IPS-15b (cell line): ENCODE data around the gene HBD.
"Not testable (repeated sequence)": the region's sequence is repeated elsewhere in the genome, so short reads cannot be mapped to it uniquely, and the experiment has no call there.

ENCODE experiments used
- H3K27me3 ChIP-seq: one replicate; pipeline ENCODE4 v1.6.1; 2013; ENCODE audit warnings: low read length; ENCODE audit not compliant: control insufficient read depth, insufficient read depth
- H3K36me3 ChIP-seq: one replicate; pipeline ENCODE4 v1.6.1; 2013; ENCODE audit warnings: low read length; ENCODE audit not compliant: control insufficient read depth, insufficient read depth
- H3K4me1 ChIP-seq: one replicate; pipeline ENCODE4 v1.6.1; 2013; ENCODE audit warnings: mild to moderate bottlenecking, low read length; ENCODE audit not compliant: control insufficient read depth, insufficient read depth
- H3K4me3 ChIP-seq: one replicate; pipeline ENCODE4 v1.5.1; 2013; ENCODE audit warnings: low read depth, low read length
- H3K9ac ChIP-seq: one replicate; pipeline ENCODE4 v1.6.1; 2013; ENCODE audit warnings: low read depth, mild to moderate bottlenecking, low read length
- H3K9me3 ChIP-seq: one replicate; pipeline ENCODE4 v1.6.1; 2013; ENCODE audit warnings: mild to moderate bottlenecking, low read length; ENCODE audit not compliant: control insufficient read depth, insufficient read depth

Gene HBD

DNA sequence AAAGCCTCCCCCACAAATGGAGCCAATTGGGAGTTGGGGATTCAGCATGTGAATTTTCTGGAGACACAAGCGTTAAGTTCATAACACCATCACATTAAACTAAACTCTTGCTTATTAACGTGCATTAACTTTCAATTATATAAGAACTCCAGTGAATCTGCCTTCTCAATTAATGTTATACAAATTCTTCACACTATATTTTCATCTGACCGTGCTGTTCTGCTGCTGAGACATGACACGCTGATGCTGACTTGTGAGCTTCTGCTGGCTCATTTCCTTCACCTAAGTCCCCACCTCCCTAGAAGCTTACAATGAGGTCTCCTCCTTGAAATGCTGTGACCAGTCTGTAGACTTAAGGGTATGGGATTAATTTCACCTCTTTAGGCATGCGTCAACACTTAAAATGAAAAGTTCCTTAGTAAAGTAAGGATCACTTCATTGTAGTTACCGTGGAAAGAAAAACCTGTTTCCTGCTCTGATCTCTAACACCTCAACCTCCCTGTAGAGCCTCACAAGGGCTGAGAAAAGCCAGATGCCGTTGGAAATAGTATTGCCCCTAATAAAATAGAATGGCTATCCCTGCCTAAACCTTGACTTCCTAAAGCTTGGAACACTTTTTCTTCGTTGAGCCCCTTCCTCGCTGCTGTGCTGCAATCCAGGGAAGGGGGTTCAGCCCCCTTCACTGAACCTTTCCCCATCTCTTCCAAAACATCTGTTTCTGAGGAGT, 18.1 kb upstream of the HBD start:
- Histone ChIP-seq H3K9ac (no peak overlapping the region), H3K4me1 (peaks cover 3% of the 10 kb centered on the region), H3K9me3 (no peaks in the 10 kb centered on the region), H3K4me3 (no peak overlapping the region), H3K27me3 (no peaks in the 10 kb centered on the region), H3K36me3 (no peaks in the 10 kb centered on the region)

DNA sequence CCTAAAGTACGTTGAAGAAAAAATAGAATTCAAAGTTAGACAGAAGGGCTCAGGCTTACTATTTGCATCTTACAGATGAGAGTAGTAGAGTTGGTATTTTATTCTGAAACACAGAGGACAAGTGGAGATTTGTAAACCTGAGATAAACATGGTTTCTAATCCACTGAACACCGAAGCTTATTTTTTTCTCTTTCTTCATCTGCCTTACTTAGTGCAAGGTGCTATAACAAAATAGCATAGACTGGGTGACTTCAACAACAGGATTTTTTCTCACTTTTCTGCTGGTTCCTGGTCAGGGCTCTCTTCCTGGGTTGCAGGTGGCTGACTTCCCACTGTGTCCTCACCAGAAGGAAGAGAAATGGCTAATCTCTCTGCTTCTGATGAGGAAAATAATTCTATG, 17.5 kb upstream of the HBD start:
- Histone ChIP-seq H3K27me3 (no peaks in the 10 kb centered on the region), H3K36me3 (no peaks in the 10 kb centered on the region), H3K4me1 (peaks cover 1% of the 10 kb centered on the region), H3K9me3 (no peaks in the 10 kb centered on the region), H3K4me3 (no peak overlapping the region), H3K9ac (no peak overlapping the region)

DNA sequence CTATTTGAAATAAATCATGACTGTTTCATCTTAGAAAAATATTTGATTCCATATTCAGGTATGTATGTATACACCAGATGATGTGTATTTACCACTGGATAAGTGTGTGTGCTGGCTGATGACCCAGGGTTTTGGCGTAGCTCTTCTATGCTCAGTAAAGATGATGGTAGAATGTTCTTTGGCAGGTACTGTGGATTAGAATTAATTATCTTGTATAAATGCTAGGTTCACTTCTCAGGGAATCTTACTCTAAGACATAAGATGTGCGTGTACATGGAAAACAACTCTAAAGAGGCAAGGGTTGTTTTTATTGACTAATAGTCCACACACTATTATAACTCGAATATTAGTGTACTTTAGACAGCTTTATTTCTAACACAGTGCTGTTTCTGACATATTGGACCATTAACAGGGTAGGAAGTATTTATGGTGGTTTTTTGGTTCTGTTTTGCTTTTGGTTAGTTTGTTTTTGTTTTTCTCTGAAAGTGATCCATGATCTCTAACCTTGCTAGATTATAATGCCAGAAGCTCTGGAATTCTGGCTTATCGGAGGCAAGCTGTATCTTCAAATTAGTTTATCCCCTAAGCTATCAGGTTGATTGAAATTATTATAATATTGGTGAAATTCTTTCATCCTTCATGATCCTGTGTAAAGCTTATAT, 16.4 kb upstream of the HBD start:
- Histone ChIP-seq H3K4me3 (no peak overlapping the region), H3K9me3 (no peaks in the 10 kb centered on the region), H3K27me3 (no peaks in the 10 kb centered on the region), H3K4me1 (no peaks in the 10 kb centered on the region), H3K36me3 (no peaks in the 10 kb centered on the region), H3K9ac (no peak overlapping the region)

DNA sequence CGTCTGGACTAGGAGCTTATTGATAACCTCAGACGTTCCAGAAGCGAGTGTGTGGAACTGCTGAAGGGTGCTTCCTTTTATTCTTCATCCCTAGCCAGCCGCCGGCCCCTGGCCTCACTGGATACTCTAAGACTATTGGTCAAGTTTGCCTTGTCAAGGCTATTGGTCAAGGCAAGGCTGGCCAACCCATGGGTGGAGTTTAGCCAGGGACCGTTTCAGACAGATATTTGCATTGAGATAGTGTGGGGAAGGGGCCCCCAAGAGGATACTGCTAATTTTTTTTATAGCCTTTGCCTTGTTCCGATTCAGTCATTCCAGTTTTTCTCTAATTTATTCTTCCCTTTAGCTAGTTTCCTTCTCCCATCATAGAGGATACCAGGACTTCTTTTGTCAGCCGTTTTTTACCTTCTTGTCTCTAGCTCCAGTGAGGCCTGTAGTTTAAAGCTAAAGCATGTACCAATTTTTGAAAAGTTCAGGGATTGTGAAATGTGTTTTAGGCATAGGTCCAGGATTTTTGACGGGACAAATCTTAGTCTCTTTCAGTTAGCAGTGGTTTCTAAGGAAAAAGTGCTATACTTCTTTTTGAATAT, 15.6 kb upstream of the HBD start, which contains the start of gene HBG1:
Gene HBG1 (minus strand): TSS at position 51 of the 590 bp plus-strand sequence. CDS start 53 bp downstream, outside the sequence.
- not testable (repeated sequence) for H3K36me3 ChIP-seq, H3K4me3 ChIP-seq

DNA sequence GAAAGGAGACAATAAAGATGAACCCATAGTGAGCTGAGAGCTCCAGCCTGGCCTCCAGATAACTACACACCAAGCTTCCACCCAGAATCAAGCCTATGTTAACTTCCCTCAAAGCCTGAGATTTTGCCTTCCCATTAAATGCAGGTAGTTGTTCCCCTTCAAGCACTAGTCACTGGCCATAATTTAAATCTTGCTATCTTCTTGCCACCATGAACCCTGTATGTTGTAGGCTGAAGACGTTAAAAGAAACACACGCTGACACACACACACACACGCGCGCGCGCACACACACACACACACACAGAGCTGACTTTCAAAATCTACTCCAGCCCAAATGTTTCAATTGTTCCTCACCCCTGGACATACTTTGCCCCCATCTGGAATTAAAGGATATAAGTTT, 14.2 kb upstream of the HBD start:
- H3K36me3 ChIP-seq, H3K9me3 ChIP-seq, H3K4me3 ChIP-seq, H3K4me1 ChIP-seq, H3K27me3 ChIP-seq, H3K9ac ChIP-seq: not testable (repeated sequence)

More for the DNA sequence above, 15.6 kb upstream of the HBD start, which contains the start of gene HBG1:
- H3K9me3 ChIP-seq, H3K4me1 ChIP-seq, H3K27me3 ChIP-seq, H3K9ac ChIP-seq: not testable (repeated sequence)

DNA sequence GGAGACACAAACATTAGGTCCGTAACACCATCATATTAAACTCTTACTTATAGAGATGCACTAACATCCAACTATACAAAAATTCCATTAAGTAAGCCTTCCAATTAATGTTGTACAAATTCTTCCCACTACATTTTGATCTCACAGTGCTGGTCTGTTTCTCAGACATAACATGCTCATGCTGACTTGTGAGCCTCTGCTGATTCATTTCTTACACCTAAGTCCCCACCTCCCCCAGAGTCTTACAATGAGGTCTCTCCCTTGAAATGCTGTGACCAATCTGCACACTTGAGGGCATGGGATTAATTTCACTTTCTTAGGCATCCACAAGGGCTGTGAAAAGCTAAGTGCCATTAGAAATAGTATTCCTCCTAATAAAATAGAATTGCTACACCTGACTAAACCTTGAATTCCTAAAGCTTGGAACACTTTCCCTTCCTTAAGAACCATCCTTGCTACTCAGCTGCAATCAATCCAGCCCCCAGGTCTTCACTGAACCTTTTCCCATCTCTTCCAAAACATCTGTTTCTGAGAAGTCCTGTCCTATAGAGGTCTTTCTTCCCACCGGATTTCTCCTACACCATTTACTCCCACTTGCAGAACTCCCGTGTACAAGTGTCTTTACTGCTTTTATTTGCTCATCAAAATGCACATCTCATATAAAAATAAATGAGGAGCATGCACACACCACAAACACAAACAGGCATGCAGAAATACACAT, 13.3 kb upstream of the HBD start:
- Histone ChIP-seq H3K36me3 (no peaks in the 10 kb centered on the region), H3K4me1 (no peaks in the 10 kb centered on the region), H3K9me3 (no peaks in the 10 kb centered on the region), H3K4me3 (no peak overlapping the region), H3K27me3 (no peaks in the 10 kb centered on the region), H3K9ac (no peak overlapping the region)

DNA sequence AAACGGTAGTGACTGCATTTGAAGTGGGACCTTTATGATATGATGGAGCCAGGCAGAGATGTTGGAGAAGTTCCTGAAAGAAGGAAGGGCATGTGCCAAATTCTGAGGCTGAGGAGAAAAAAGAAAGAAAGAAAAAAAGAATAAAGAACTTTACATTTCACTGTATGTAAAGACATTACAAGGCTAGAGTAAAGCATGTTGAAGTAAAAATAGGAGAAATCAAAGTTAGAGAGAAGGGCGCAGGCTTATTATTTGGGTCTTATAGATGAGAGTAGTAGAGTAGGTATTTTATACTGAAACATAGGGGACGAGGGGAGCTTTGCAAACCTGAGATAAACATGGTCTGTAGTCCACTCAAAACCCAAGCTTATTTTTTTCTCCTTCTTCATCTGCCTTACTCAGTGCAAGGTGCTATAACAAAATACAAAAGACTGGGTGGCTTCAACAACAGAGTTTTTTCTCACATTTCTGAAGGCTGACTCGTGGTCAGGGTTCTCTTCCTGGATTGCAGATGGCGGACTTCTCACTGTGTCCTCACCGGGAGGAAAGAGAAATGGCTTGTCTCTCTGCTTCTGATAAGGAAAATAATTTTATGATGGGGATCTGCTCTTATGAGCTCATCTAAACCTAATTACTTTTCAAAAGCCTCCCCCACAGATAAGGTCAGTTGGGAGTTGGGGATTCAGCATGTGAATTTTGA, 12.6 kb upstream of the HBD start:
- no peak overlapping the region for H3K4me3 ChIP-seq
- H3K9me3 ChIP-seq, result no peaks in the 10 kb centered on the region

DNA sequence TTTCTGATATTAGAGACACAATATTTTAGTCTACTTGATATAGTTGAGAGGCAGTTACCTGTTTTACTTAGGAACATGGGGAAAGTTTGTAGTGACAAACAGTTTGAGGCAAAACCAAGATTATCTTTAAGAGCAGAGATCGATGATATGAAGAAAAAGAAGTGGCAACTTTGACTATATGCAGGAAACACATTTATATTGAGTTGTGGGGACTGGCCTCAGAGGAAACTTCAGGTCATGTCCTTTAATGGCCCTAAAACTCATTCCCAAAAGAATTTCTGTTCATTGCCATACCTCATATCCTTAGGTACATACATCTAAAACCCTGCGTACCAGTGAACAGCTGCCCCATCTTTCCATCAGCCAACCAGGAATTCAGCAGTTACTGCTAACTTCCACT, 10.9 kb upstream of the HBD start:
- H3K4me3 ChIP-seq, result no peak overlapping the region
- H3K4me1 ChIP-seq, result no peaks in the 10 kb centered on the region
- no peaks in the 10 kb centered on the region for H3K9me3 ChIP-seq
- H3K36me3 ChIP-seq, result no peaks in the 10 kb centered on the region
- no peaks in the 10 kb centered on the region for H3K27me3 ChIP-seq
- H3K9ac ChIP-seq, result no peak overlapping the region

More for the DNA sequence above, 12.6 kb upstream of the HBD start:
- no peak overlapping the region for H3K9ac ChIP-seq
- H3K4me1 ChIP-seq, result no peaks in the 10 kb centered on the region
- H3K36me3 ChIP-seq, result no peaks in the 10 kb centered on the region
- no peaks in the 10 kb centered on the region for H3K27me3 ChIP-seq

DNA sequence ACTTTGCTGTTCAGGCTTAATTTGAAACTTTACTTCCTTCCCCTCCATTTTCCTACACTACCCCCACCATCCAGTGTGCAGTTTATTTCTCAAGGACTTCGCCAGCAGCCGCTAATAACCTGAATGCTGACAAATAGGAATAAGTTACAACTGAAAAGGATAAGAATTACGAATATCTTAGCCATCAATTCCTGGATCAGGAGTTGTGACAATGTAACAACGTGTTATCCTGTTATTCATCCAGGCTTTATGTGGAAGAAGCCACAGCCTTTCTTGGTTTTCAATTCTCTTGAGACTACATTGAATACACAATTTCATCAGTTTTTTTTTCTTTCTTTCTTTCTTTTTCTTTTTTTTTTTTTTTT, 9.5 kb upstream of the HBD start:
- Histone ChIP-seq H3K9me3 (no peaks in the 10 kb centered on the region), H3K9ac (no peak overlapping the region), H3K27me3 (no peaks in the 10 kb centered on the region), H3K4me3 (no peak overlapping the region), H3K4me1 (no peaks in the 10 kb centered on the region), H3K36me3 (no peaks in the 10 kb centered on the region)

DNA sequence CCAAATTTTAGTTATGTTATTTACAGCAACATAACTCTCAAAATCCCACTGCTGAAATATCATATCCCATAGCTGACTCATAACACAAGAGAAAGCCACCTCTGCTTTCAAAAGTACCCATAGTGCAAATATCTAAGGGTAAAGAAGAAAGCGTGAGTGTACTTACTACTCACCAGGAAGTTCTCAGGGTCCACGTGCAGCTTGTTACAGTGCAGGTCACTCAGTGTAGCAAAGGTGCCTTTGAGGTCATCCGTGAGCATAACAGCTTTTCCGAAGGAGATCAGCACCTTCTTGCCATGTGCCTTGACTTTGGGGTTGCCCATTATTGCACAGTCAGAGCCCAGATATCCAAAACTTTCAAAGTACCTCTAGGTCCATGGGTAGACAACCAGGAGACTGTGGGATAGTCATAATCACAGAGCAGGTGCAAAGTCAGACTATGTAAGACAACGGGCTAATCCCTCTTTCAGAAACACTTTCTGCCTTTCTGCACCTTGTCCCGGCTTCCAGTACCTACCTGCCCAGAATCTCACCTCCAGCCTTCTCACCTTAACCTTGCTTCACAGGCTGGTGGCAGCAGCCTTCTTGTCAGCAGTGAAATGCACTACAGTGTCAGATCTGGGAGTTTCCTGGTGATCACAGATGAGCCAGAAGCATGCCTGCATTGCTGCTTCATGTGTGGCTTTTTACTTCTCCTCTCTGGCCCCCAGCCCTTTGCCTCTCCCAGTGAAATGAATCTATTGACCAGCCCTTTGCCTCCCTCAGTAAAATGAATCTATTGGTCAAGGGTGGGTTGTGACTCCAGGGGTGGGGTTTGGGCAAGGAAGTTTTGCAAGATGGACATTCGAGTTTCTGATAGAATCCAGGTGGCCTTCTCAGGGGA, 8.9 kb upstream of the HBD start:
- Histone ChIP-seq H3K9me3 (no peaks in the 10 kb centered on the region), H3K4me3 (no peak overlapping the region), H3K4me1 (no peaks in the 10 kb centered on the region), H3K27me3 (no peaks in the 10 kb centered on the region), H3K36me3 (no peaks in the 10 kb centered on the region), H3K9ac (no peak overlapping the region)

DNA sequence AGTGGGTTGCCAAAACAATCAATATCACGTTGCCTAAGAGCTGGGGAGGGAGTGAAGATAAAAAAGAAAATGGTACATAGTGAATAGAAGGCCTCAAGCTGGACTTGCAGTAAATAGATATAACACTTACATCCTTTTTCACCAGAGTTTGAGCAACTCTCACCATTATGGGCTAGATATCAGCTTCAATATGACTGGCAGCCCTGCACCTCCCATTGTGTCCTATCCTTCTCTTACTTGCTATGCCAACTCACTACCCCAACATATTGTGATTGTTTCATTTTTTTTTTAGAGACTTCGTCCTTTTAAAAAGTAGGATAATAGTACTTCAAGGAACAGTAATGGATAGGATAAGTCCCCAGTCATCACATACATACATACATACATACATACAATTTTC, 7.9 kb upstream of the HBD start:
- Histone ChIP-seq H3K9me3 (no peaks in the 10 kb centered on the region), H3K4me3 (no peak overlapping the region), H3K4me1 (no peaks in the 10 kb centered on the region), H3K36me3 (no peaks in the 10 kb centered on the region), H3K27me3 (no peaks in the 10 kb centered on the region), H3K9ac (no peak overlapping the region)
